A549 (cell line): Measurements from ENCODE around the gene RPL27A. TPM values are rescaled to one million over a fixed set of nuclear protein-coding genes. Genes with fewer than 3 reads are reported as not detected.

Experiments
- ATAC-seq, 2 experiments: fragments of 200-7000 bp in 1 of 2; fragments of >200 bp in 1 of 2; cut with Nextera tagmentation in 1 of 2; cut with Tn5 transposase in 1 of 2; 3 replicates each; pipeline versions ENCODE4 v1.8.0 to v1.9.1; 2018 to 2020; ENCODE audit warnings: mild to moderate bottlenecking in 1 of 2, moderate library complexity in 1 of 2
- CTCF ChIA-PET: fragments of 300-600 bp; sonication (Branson Sonifier 250); formaldehyde crosslinking; extraction: SDS; loops from one replicate; lab custom pipeline; 2021; ENCODE audit warnings: antibody characterized with exemption, inconsistent platforms; lab: Yijun Ruan, JAX
- POLR2A ChIA-PET: fragments of 350-600 bp; formaldehyde crosslinking; extraction: SDS; loops from one replicate; lab custom pipeline; 2021; ENCODE audit warnings: antibody characterized with exemption, inconsistent platforms; lab: Yijun Ruan, JAX
- DNase-seq, 2 experiments: peaks; one replicate each; pipeline versions ENCODE4 v3.0.0 to v3.0.0-alpha.2; 2011 to 2016; ENCODE audit warnings: low read depth in 1 of 2, low spot score in 1 of 2
- FAIRE-seq: peaks from 2 replicates; lab custom pipeline; 2011; peaks lifted over from hg19 to GRCh38; lab: Jason Lieb, UNC
- H3K27ac ChIP-seq, 2 experiments: fragments of >200 bp; sonication (Bioruptor Twin); formaldehyde crosslinking; 3 replicates each; pipeline ENCODE4 v1.5.1; 2016 to 2017
- H3K4me1 ChIP-seq: fragments of >200 bp; sonication (Bioruptor Twin); formaldehyde crosslinking; 3 replicates; pipeline ENCODE4 v1.6.1; 2016
- H3K4me2 ChIP-seq: fragments of >200 bp; sonication (Bioruptor Twin); formaldehyde crosslinking; 3 replicates; pipeline ENCODE4 v1.6.1; 2016
- H3K4me3 ChIP-seq: fragments of >200 bp; sonication (Bioruptor Twin); formaldehyde crosslinking; 3 replicates; pipeline ENCODE4 v1.5.1; 2016
- H3K9me3 ChIP-seq: fragments of >200 bp; sonication (Bioruptor Twin); formaldehyde crosslinking; 3 replicates; pipeline ENCODE4 v1.6.1; 2016
- CBX2 ChIP-seq: fragments of 200-600 bp; sonication (generic); IDR thresholded peaks from 2 replicates; pipeline ENCODE4 v1.6.1; 2016; ENCODE audit warnings: low read depth, mild to moderate bottlenecking, borderline replicate concordance
- CTCF ChIP-seq: fragments of >200 bp; sonication (Bioruptor Twin); formaldehyde crosslinking; IDR thresholded peaks from 3 replicates; pipeline ENCODE4 v1.5.1; 2016
- EHF ChIP-seq: fragments of 250-450 bp; sonication (Bioruptor Pico); IDR thresholded peaks from 2 replicates; pipeline ENCODE4 v1.5.0; 2020; ENCODE audit warnings: mild to moderate bottlenecking
- ESRRA ChIP-seq: fragments of 150-350 bp; IDR thresholded peaks from 2 replicates; pipeline ENCODE4 v1.6.1; 2014; ENCODE audit warnings: mild to moderate bottlenecking, low read length, borderline replicate concordance
- HMGXB4 ChIP-seq: fragments of 250-450 bp; sonication (Bioruptor Pico); IDR thresholded peaks from 2 replicates; pipeline ENCODE4 v1.5.0; 2021; ENCODE audit warnings: mild to moderate bottlenecking, moderate library complexity, borderline replicate concordance
- HOXB13 ChIP-seq: fragments of 250-450 bp; sonication (Bioruptor Pico); IDR thresholded peaks from 2 replicates; pipeline ENCODE4 v1.5.0; 2020; ENCODE audit warnings: low read depth, mild to moderate bottlenecking, moderate library complexity
- HOXB5 ChIP-seq: fragments of 250-450 bp; sonication (Bioruptor Pico); IDR thresholded peaks from 2 replicates; pipeline ENCODE4 v1.5.0; 2020; ENCODE audit warnings: mild to moderate bottlenecking, moderate library complexity
- NR3C1 ChIP-seq: fragments of >200 bp; sonication (Bioruptor Twin); formaldehyde crosslinking; IDR thresholded peaks from 3 replicates; pipeline ENCODE4 v1.6.1; 2017
- PBX3 ChIP-seq: IDR thresholded peaks from 2 replicates; pipeline ENCODE4 v1.6.1; 2012
- RAD21 ChIP-seq, 2 experiments: fragments of >200 bp in 1 of 2; sonication (Bioruptor Twin) in 1 of 2; formaldehyde crosslinking in 1 of 2; IDR thresholded peaks in 1 of 2; conservative IDR thresholded peaks in 1 of 2; 2 replicates in 1 of 2; 3 replicates in 1 of 2; pipeline ENCODE4 v1.6.1; 2012 to 2018; ENCODE audit warnings: inconsistent platforms in 1 of 2
- RARB ChIP-seq: fragments of 250-450 bp; sonication (Bioruptor Pico); IDR thresholded peaks from 2 replicates; pipeline ENCODE4 v1.8.0; 2021; ENCODE audit warnings: mild to moderate bottlenecking, moderate library complexity
- TFCP2L1 ChIP-seq: fragments of 250-450 bp; sonication (Bioruptor Pico); IDR thresholded peaks from 2 replicates; pipeline ENCODE4 v1.5.0; 2021; ENCODE audit warnings: mild to moderate bottlenecking
- USF2 ChIP-seq: fragments of 450-650 bp; IDR thresholded peaks from 2 replicates; pipeline ENCODE4 v1.6.1; 2014; ENCODE audit warnings: antibody characterized with exemption
- ZC3H11A ChIP-seq: fragments of 450-650 bp; IDR thresholded peaks from 2 replicates; pipeline ENCODE4 v1.6.1; 2014; ENCODE audit warnings: antibody characterized with exemption, mild to moderate bottlenecking
- ZNF302 ChIP-seq: fragments of 250-450 bp; sonication (Bioruptor Pico); IDR thresholded peaks from 2 replicates; pipeline ENCODE4 v1.9.0; 2021; ENCODE audit warnings: inconsistent platforms, mild to moderate bottlenecking, moderate library complexity
- WGBS: methylation state at CpG from one replicate; pipeline ENCODE4 v1.1.6; 2017; ENCODE audit errors: missing lambda C conversion rate; 5-methylcytosine and 5-hydroxymethylcytosine counted together
- polyA plus RNA-seq, 4 experiments: library from polyadenylated mRNA; depleted of rRNA in 3 of 4; stranded (reverse); fragments of >200 nt; fragmentation: RNase III in 1 of 4; extraction: RNeasy Plus Mini Kit Qiagen cat#74134 plus additional on column Dnase treatment in 1 of 4; gene quantifications; 2 replicates in 3 of 4; 3 replicates in 1 of 4; pipeline ENCODE4 v1.2.3, GENCODE V29; 2011 to 2017
- TF ChIP-seq, protein P1 (sequence below): fragments of 250-450 bp; sonication (Bioruptor Pico); IDR thresholded peaks from 2 replicates; pipeline ENCODE4 v1.5.0; 2020; ENCODE audit warnings: low read depth, mild to moderate bottlenecking, moderate library complexity
- TF ChIP-seq, protein P2 (sequence below): fragments of >200 bp; sonication (Bioruptor Twin); formaldehyde crosslinking; IDR thresholded peaks from 2 replicates; pipeline ENCODE4 v1.6.1; 2016
- TF ChIP-seq, protein P3 (sequence below): fragments of 200-600 bp; sonication (generic); IDR thresholded peaks from 2 replicates; pipeline ENCODE4 v1.6.1; 2016; ENCODE audit warnings: antibody characterized with exemption, mild to moderate bottlenecking, moderate library complexity

RPL27A gene
- polyA plus RNA-seq, 2 of the 4 experiments (the other 2 are of a cell fraction): 804 to 3,631 TPM

DNA sequence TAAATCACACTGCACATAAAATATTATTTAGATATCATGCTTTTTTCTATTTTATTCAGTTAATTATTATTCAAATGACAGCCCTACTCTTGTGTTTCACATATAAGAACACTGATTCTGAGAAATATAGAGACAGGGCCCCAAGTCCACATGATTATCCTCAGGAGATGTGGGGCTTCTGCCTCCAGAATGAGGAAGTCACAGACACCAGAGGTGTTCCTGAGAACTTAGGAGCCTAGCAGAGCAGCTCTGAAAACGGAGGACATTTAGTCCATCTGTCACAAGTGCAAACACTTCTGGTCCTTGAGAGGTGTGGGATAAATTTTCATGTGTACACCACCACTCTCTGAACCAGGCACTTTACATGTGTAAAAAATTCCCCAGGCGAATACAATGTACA, 26.3 kb upstream of the RPL27A start:
- no peak overlapping the region for H3K4me2 ChIP-seq
- no peak overlapping the region for H3K4me3 ChIP-seq
- H3K4me1 ChIP-seq: no peaks in the 10 kb centered on the region
- FAIRE-seq: no peak
- H3K27ac ChIP-seq: no peak overlapping the region
- H3K9me3 ChIP-seq: no peaks in the 10 kb centered on the region
- TF ChIP-seq CBX2: no peak
- TF ChIP-seq NR3C1: no peak
- CTCF ChIA-PET: no interaction called here
- WGBS: 75% methylated on average over 2 of the region's 2 CpGs
- POLR2A ChIA-PET: no interaction called here
- no peak for DNase-seq
- no peak for ATAC-seq

- Histone ChIP-seq H3K4me1 (no peaks in the 10 kb centered on the region), H3K9me3 (no peaks in the 10 kb centered on the region), H3K4me3 (no peak overlapping the region), H3K27ac (no peak overlapping the region), H3K4me2 (no peak overlapping the region)
- TF ChIP-seq, protein P1, sequence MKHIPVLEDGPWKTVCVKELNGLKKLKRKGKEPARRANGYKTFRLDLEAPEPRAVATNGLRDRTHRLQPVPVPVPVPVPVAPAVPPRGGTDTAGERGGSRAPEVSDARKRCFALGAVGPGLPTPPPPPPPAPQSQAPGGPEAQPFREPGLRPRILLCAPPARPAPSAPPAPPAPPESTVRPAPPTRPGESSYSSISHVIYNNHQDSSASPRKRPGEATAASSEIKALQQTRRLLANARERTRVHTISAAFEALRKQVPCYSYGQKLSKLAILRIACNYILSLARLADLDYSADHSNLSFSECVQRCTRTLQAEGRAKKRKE (CRISPR knock-in tag): no peak
- TF ChIP-seq CTCF (no peak), ZNF302 (CRISPR knock-in tag) (no peak), EHF (CRISPR knock-in tag) (no peak), HMGXB4 (CRISPR knock-in tag) (no peak), RARB (CRISPR knock-in tag) (no peak), ZC3H11A (no peak), HOXB13 (CRISPR knock-in tag) (no peak), TFCP2L1 (CRISPR knock-in tag) (no peak), PBX3 (no peak), HOXB5 (CRISPR knock-in tag) (no peak), RAD21 (conservative IDR thresholded peaks at IDR 0.05 in 1 of 2, IDR thresholded peaks at IDR 0.05 in 1 of 2) (no peak), USF2 (no peak), ESRRA (no peak)
- TF ChIP-seq, protein P2, sequence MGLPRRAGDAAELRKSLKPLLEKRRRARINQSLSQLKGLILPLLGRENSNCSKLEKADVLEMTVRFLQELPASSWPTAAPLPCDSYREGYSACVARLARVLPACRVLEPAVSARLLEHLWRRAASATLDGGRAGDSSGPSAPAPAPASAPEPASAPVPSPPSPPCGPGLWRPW: no peak
- TF ChIP-seq, protein P3, sequence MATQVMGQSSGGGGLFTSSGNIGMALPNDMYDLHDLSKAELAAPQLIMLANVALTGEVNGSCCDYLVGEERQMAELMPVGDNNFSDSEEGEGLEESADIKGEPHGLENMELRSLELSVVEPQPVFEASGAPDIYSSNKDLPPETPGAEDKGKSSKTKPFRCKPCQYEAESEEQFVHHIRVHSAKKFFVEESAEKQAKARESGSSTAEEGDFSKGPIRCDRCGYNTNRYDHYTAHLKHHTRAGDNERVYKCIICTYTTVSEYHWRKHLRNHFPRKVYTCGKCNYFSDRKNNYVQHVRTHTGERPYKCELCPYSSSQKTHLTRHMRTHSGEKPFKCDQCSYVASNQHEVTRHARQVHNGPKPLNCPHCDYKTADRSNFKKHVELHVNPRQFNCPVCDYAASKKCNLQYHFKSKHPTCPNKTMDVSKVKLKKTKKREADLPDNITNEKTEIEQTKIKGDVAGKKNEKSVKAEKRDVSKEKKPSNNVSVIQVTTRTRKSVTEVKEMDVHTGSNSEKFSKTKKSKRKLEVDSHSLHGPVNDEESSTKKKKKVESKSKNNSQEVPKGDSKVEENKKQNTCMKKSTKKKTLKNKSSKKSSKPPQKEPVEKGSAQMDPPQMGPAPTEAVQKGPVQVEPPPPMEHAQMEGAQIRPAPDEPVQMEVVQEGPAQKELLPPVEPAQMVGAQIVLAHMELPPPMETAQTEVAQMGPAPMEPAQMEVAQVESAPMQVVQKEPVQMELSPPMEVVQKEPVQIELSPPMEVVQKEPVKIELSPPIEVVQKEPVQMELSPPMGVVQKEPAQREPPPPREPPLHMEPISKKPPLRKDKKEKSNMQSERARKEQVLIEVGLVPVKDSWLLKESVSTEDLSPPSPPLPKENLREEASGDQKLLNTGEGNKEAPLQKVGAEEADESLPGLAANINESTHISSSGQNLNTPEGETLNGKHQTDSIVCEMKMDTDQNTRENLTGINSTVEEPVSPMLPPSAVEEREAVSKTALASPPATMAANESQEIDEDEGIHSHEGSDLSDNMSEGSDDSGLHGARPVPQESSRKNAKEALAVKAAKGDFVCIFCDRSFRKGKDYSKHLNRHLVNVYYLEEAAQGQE: no peak
- ATAC-seq: no peak
- DNase-seq: no peak
- FAIRE-seq: no peak
- WGBS: 90% methylated on average over 15 of the region's 15 CpGs
- ChIA-PET POLR2A (no interaction called here), CTCF (interaction anchor here (0.7 to 1.2 kb wide), 4 partner anchors 8 to 363 kb away, joined by 3 to 5 read pairs (median 3); no protein-coding TSS in a partner anchor)
These were observed 24.1 kb upstream of the RPL27A start for GRCh38 chr11:8658321-8659057.
